Adrenal gland (tissue), 12 donors: ENCODE results near the gene VEPH1. TPM values are rescaled to one million over a fixed set of nuclear protein-coding genes. Genes with fewer than 3 reads are reported as not detected.

ENCODE experiments used
- DNase-seq, 7 donors: peaks; one replicate each; pipeline ENCODE4 v3.0.0-alpha.2; 2019 to 2020
- H3K27ac ChIP-seq, 5 donors: fragments of 200-600 bp; sonication (generic) in 4 of 5; 1 replicate in 3 of 5; 2 replicates in 2 of 5; pipeline versions ENCODE4 v1.5.1 to v1.8.0; 2016 to 2020; ENCODE audit warnings: mild to moderate bottlenecking in 1 of 5
- H3K27me3 ChIP-seq: fragments of 200-600 bp; 2 replicates; pipeline ENCODE4 v1.8.0; 2021
- H3K36me3 ChIP-seq, 2 donors: fragments of 200-600 bp; replicated peaks in 1 of 2; 1 replicate in 1 of 2; 2 replicates in 1 of 2; pipeline versions ENCODE4 v1.5.1 to v1.8.0; 2018 to 2022
- H3K4me1 ChIP-seq, 2 donors: fragments of 200-600 bp; replicated peaks in 1 of 2; 1 replicate in 1 of 2; 2 replicates in 1 of 2; pipeline versions ENCODE4 v1.5.1 to v1.8.0; 2018 to 2021
- H3K4me3 ChIP-seq, 4 donors: fragments of 200-600 bp; sonication (generic) in 3 of 4; one replicate each; pipeline ENCODE4 v1.5.1; 2016 to 2018
- H3K9me3 ChIP-seq, 3 donors: fragments of 200-600 bp; sonication (generic) in 1 of 3; replicated peaks in 1 of 3; 1 replicate in 2 of 3; 2 replicates in 1 of 3; pipeline versions ENCODE4 v1.5.1 to v1.8.0; 2016 to 2021
- POLR2A ChIP-seq, 2 donors: fragments of 450-650 bp; IDR thresholded peaks; one replicate each; pipeline ENCODE4 v1.6.1; 2017; ENCODE audit warnings: antibody characterized with exemption in 2 of 2, mild to moderate bottlenecking in 2 of 2, moderate library complexity in 1 of 2
- WGBS, 4 donors: extraction: QIAGEN DNeasy Blood & Tissue Kit in 2 of 4; methylation state at CpG; one replicate each; pipeline versions ENCODE4 v1.1.5 to v1.1.7; 2013 to 2017; 5-methylcytosine and 5-hydroxymethylcytosine counted together
- intact Hi-C, 2 donors: fragments of 100-400 bp; cut with DNase I; formaldehyde crosslinking; loops; one replicate each; pipeline versions ENCODE4 v1.14.1 to v1.15.0; 2022 to 2023
- polyA plus RNA-seq, 3 donors: library from polyadenylated mRNA; stranded (reverse); fragments of 200-250 nt in 2 of 3; fragments of 350-450 nt in 1 of 3; fragmentation: Illumina TruSeq in 1 of 3; extraction: RNeasy Lipid Tissue Mini Kit (QIAGEN cat#74804) in 1 of 3; gene quantifications; one replicate each; pipeline ENCODE4 v1.2.3, GENCODE V29; 2013 to 2014
- total RNA-seq, 9 donors: library from RNA; depleted of rRNA in 4 of 9; stranded (reverse); fragments of >200 nt in 4 of 9; fragments of 120-200 nt in 1 of 9; fragmentation: NEBNext Ultra II Directional in 1 of 9; extraction: Animal tissue kit (Norgen Biotek cat#: 25700) in 1 of 9; gene quantifications; one replicate each; pipeline versions ENCODE4 v1.1.0 to v1.2.4, GENCODE V29; 2013 to 2023
- TF ChIP-seq, protein P1 (sequence below), 6 experiments: fragments of 450-650 bp in 4 of 6; fragments of 200-600 bp in 2 of 6; sonication (generic) in 1 of 6; IDR thresholded peaks; 1 replicate in 5 of 6; 2 replicates in 1 of 6; pipeline versions ENCODE4 v1.5.1 to v1.8.0; 2016 to 2021; ENCODE audit warnings: antibody characterized with exemption in 6 of 6, mild to moderate bottlenecking in 2 of 6, moderate library complexity in 1 of 6
- donor health status: healthy with polysubstance abuse.
- donor health status: Bipolar disorder and iron deficiency.
- donor health status: DM: yes; HTN: yes; CAD: no.
- donor health status: DM: no; HTN: no; CAD: no.
- donor health status: DM: no; HTN: no; CAD: no.
- donor health status: DM: yes; HTN: yes; CAD: no.

Gene VEPH1
- total and polyA plus RNA-seq, 12 donors, result 16.0 to 124 (median 55.2) TPM

- Histone ChIP-seq H3K27ac (no peak overlapping the region), H3K4me1 (peaks cover 0 to 8% of the 10 kb centered on the region in 2 donors), H3K4me3 (no peak overlapping the region), H3K36me3 (no peaks in the 10 kb centered on the region), H3K9me3 (no peaks in the 10 kb centered on the region), H3K27me3 (no peaks in the 10 kb centered on the region)
- no peak for TF ChIP-seq POLR2A (IDR thresholded peaks at IDR 0.05)
- TF ChIP-seq, protein P1, sequence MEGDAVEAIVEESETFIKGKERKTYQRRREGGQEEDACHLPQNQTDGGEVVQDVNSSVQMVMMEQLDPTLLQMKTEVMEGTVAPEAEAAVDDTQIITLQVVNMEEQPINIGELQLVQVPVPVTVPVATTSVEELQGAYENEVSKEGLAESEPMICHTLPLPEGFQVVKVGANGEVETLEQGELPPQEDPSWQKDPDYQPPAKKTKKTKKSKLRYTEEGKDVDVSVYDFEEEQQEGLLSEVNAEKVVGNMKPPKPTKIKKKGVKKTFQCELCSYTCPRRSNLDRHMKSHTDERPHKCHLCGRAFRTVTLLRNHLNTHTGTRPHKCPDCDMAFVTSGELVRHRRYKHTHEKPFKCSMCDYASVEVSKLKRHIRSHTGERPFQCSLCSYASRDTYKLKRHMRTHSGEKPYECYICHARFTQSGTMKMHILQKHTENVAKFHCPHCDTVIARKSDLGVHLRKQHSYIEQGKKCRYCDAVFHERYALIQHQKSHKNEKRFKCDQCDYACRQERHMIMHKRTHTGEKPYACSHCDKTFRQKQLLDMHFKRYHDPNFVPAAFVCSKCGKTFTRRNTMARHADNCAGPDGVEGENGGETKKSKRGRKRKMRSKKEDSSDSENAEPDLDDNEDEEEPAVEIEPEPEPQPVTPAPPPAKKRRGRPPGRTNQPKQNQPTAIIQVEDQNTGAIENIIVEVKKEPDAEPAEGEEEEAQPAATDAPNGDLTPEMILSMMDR (IDR thresholded peaks at IDR 0.05), result no peak
- WGBS, 4 donors, result 50 to 88% (median 56%) methylated on average over 3 of the region's 3 CpGs
- no peak for DNase-seq
- intact Hi-C loops, result no loop called here
Measured at GRCh38 chr3:157387708-157388435, 115.3 kb downstream of the VEPH1 start.

GRCh38 chr3:157384491-157384890 lies 118.7 kb downstream of the VEPH1 start:
- DNase-seq, result no peak
- TF ChIP-seq, protein P1 (IDR thresholded peaks at IDR 0.05), result no peak
- no peak for TF ChIP-seq POLR2A (IDR thresholded peaks at IDR 0.05)
- intact Hi-C loops, result no loop called here
- H3K4me3 ChIP-seq, result no peak overlapping the region
- H3K36me3 ChIP-seq, result no peaks in the 10 kb centered on the region
- H3K27ac ChIP-seq, result no peak overlapping the region
- H3K4me1 ChIP-seq, result peaks cover 0 to 8% of the 10 kb centered on the region in 2 donors
- H3K27me3 ChIP-seq, result no peaks in the 10 kb centered on the region
- no peaks in the 10 kb centered on the region for H3K9me3 ChIP-seq
- WGBS, 4 donors, result 18 to 36% (median 32%) methylated on average over 3 of the region's 3 CpGs

DNA sequence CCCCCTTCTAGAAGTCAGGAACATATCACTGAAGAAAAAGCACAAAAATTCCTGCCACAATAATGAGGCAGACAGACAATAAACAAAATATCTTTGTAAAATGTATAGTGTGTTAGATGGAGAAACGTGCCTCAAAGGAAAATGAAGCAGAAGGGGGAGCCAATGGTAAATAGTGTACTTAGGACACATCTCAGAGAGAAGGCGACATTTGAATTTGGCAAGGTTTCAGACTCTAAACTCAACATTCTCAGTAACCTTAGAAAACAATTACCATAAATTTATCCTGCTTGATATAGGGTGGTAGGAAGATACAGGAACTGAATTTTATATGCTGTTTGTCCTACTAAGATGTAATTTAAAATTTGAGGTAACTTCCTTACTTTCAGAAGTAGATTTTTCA lies 119.2 kb downstream of the VEPH1 start:
- H3K36me3 ChIP-seq, result no peaks in the 10 kb centered on the region
- H3K27ac ChIP-seq, result no peak overlapping the region
- intact Hi-C loops, result no loop called here
- no peak for TF ChIP-seq POLR2A (IDR thresholded peaks at IDR 0.05)
- TF ChIP-seq, protein P1 (IDR thresholded peaks at IDR 0.05), result no peak
- 57 to 67% (median 61%) methylated on average over 2 of the region's 2 CpGs for WGBS, 4 donors
- no peak overlapping the region for H3K4me3 ChIP-seq
- no peak for DNase-seq
- H3K4me1 ChIP-seq, result peaks cover 0 to 8% of the 10 kb centered on the region in 2 donors
- H3K27me3 ChIP-seq, result no peaks in the 10 kb centered on the region
- H3K9me3 ChIP-seq, result no peaks in the 10 kb centered on the region

DNA sequence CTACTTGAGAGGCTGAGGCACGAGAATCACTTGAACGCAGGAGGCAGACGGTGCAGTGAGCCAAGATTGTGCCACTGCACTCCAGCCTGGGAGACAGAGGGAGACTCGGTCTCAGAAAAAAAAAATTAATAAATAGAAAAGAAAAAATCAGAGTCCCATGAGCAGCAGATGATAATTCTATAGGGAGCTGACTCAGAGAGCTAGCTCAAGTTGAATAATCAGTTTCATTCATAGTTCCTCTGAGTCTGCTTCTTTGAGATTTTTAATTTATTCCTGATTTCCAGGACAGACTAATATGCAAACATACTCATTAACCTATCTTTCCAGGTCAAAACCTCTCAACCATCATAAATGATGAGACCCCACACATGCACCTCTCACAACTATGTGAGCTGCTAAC lies 121.6 kb downstream of the VEPH1 start:
- Histone ChIP-seq H3K27ac (no peak overlapping the region), H3K9me3 (no peaks in the 10 kb centered on the region), H3K4me1 (peaks cover 0 to 8% of the 10 kb centered on the region in 2 donors), H3K36me3 (no peaks in the 10 kb centered on the region), H3K27me3 (no peaks in the 10 kb centered on the region), H3K4me3 (no peak overlapping the region)
- WGBS, 4 donors, result 89 to 92% (median 92%) methylated on average over 4 of the region's 4 CpGs
- intact Hi-C loops, result no loop called here
- DNase-seq, result no peak
- TF ChIP-seq POLR2A (IDR thresholded peaks at IDR 0.05), result no peak
- TF ChIP-seq, protein P1 (IDR thresholded peaks at IDR 0.05), result no peak
